GM12878 (cell line): ENCODE data around the gene ZNF57. TPM values are rescaled to one million over a fixed set of nuclear protein-coding genes. Genes with fewer than 3 reads are reported as not detected.

Source experiments
- ATF3 ChIP-seq: IDR thresholded peaks from 2 replicates; pipeline ENCODE4 v1.6.1; 2011; ENCODE audit warnings: low read depth, mild to moderate bottlenecking, low read length, moderate library complexity, borderline replicate concordance; ENCODE audit errors: extremely low read depth
- BACH1 ChIP-seq: fragments of 450-650 bp; IDR thresholded peaks from 2 replicates; pipeline ENCODE4 v1.6.1; 2017; ENCODE audit warnings: mild to moderate bottlenecking, borderline replicate concordance
- CUX1 ChIP-seq: IDR thresholded peaks from 2 replicates; pipeline ENCODE4 v1.6.1; 2012; ENCODE audit warnings: improper control_type of control experiment, low read depth, low read length; ENCODE audit not compliant: insufficient replicate concordance
- EGR1 ChIP-seq, 2 experiments: IDR thresholded peaks; 1 replicate in 1 of 2; 2 replicates in 1 of 2; pipeline ENCODE4 v1.6.1; 2011 to 2012; ENCODE audit warnings: low read depth in 2 of 2, low read length in 2 of 2, borderline replicate concordance in 1 of 2, mild to moderate bottlenecking in 1 of 2, moderate library complexity in 1 of 2
- IKZF1 ChIP-seq: fragments of 450-650 bp; conservative IDR thresholded peaks from 2 replicates; pipeline ENCODE4 v1.6.1; 2017; ENCODE audit warnings: antibody characterized with exemption, mild to moderate bottlenecking
- IRF3 ChIP-seq: fragments of 450-650 bp; IDR thresholded peaks from 2 replicates; pipeline ENCODE4 v1.6.1; 2014; ENCODE audit warnings: mild to moderate bottlenecking
- JUND ChIP-seq: IDR thresholded peaks from 2 replicates; pipeline ENCODE4 v1.6.1; 2012; ENCODE audit warnings: low read depth, mild to moderate bottlenecking, low read length, improper control_type of control experiment, moderate library complexity
- MAX ChIP-seq: IDR thresholded peaks from 2 replicates; pipeline ENCODE4 v1.6.1; 2012; ENCODE audit warnings: low read depth, low read length, improper control_type of control experiment
- PAX5 ChIP-seq: IDR thresholded peaks from 2 replicates; pipeline ENCODE4 v1.6.1; 2011; ENCODE audit warnings: low read depth, low read length, borderline replicate concordance
- PAX8 ChIP-seq: fragments of 450-650 bp; IDR thresholded peaks from 2 replicates; pipeline ENCODE4 v1.6.1; 2017; ENCODE audit warnings: mild to moderate bottlenecking, moderate library complexity
- PML ChIP-seq: IDR thresholded peaks from 2 replicates; pipeline ENCODE4 v1.6.1; 2012; ENCODE audit warnings: low read length, inconsistent platforms
- POLR2AphosphoS2 ChIP-seq: IDR thresholded peaks from 2 replicates; pipeline ENCODE4 v1.6.1; 2011; ENCODE audit warnings: low read depth, mild to moderate bottlenecking, low read length, improper control_type of control experiment, moderate library complexity
- POLR2AphosphoS5 ChIP-seq: IDR thresholded peaks from 2 replicates; pipeline ENCODE4 v1.6.1; 2011; ENCODE audit warnings: mild to moderate bottlenecking, low read length, inconsistent platforms
- POU2F2 ChIP-seq: IDR thresholded peaks from 3 replicates; pipeline ENCODE4 v1.6.1; 2011; ENCODE audit warnings: low read depth, mild to moderate bottlenecking, low read length, borderline replicate concordance
- RELA ChIP-seq: fragments of 450-650 bp; IDR thresholded peaks from 2 replicates; pipeline ENCODE4 v1.8.0; 2014; ENCODE audit warnings: borderline replicate concordance; ENCODE audit not compliant: partially characterized antibody
- RFX5 ChIP-seq: IDR thresholded peaks from 2 replicates; pipeline ENCODE4 v1.6.1; 2011; ENCODE audit warnings: low read depth, low read length, improper control_type of control experiment
- SIX5 ChIP-seq: IDR thresholded peaks from 2 replicates; pipeline ENCODE4 v1.6.1; 2011; ENCODE audit warnings: mild to moderate bottlenecking, low read depth, low read length, moderate library complexity; ENCODE audit not compliant: severe bottlenecking
- SMAD1 ChIP-seq: fragments of 450-650 bp; IDR thresholded peaks from 2 replicates; pipeline ENCODE4 v1.6.1; 2018; ENCODE audit warnings: mild to moderate bottlenecking, low read depth; ENCODE audit not compliant: partially characterized antibody
- ZBTB33 ChIP-seq: fragments of 450-650 bp; IDR thresholded peaks from 2 replicates; pipeline ENCODE4 v1.6.1; 2017; ENCODE audit warnings: mild to moderate bottlenecking
- polyA plus RNA-seq, 11 experiments: library from polyadenylated mRNA; depleted of rRNA in 4 of 11; unstranded in 6 of 11; stranded (reverse) in 5 of 11; fragments of >200 nt; fragmentation: Nextera tagmentation in 4 of 11; fragmentation: Illumina TruSeq in 1 of 11; extraction: Ambion mirVana in 4 of 11; extraction: Trizol in 1 of 11; gene quantifications; 1 replicate in 1 of 11; 2 replicates in 10 of 11; pipeline versions ENCODE4 v1.2.1 to v1.2.3, GENCODE V29; 2011 to 2016; ENCODE audit warnings: inconsistent platforms in 2 of 11, missing spikeins in 2 of 11, low read depth in 1 of 11
- total RNA-seq, 4 experiments: library from RNA; depleted of rRNA in 3 of 4; stranded (reverse); fragments of >200 nt in 3 of 4; fragmentation: Illumina TruSeq in 1 of 4; extraction: Trizol in 1 of 4; gene quantifications; 2 replicates each; pipeline versions ENCODE4 v1.2.1 to v1.2.3, GENCODE V29; 2013 to 2021

ZNF57 gene
- total and polyA plus RNA-seq, 10 of the 15 experiments (the other 5 are each of a cell fraction or from before 2014, with no cell fraction given), result 2.7 to 8.9 (median 5.8) TPM

GRCh38 chr19:2944775-2945574 is 44.2 kb downstream of the ZNF57 start, which contains the start of gene ZNF77 (continued):
- TF ChIP-seq CUX1 (no peak), MAX (peak; percentile 61; the same call in 1 of the 2 replicates), IKZF1 (peak; percentile 54; the same call in 1 of the 2 replicates), RELA (peak; percentile 27), EGR1 (IDR thresholded peaks at IDR 0.05; ENCODE audit: borderline replicate concordance in 1 of 2, low read depth in 2 of 2, low read length in 2 of 2) (peak in 1 of 2 experiments; percentile 71; a peak in 1 of 3 replicates), BACH1 (peak; percentile 99), PML (no peak), ZBTB33 (no peak), POLR2AphosphoS5 (peak; percentile 43; the same call in 1 of the 2 replicates), SIX5 (peak; percentile 32), POU2F2 (peak; percentile 54; the same call in 1 of the 3 replicates), IRF3 (peak; percentile 98), RFX5 (peak; percentile 72), JUND (0 out of 2 replicates have a peak, but pooled peaks have one; percentile 42), POLR2AphosphoS2 (peak; percentile 60; the same call in 1 of the 2 replicates), ATF3 (no peak), PAX8 (no peak), PAX5 (0 out of 2 replicates have a peak, but pooled peaks have one; percentile 5), SMAD1 (no peak)
